A549 (cell line): ENCODE data around the gene RGP1. TPM values are rescaled to one million over a fixed set of nuclear protein-coding genes. Genes with fewer than 3 reads are reported as not detected.
A peak's percentile ranks its signal among the peaks of the same experiment; 100 is the strongest.

Experiments
- ATAC-seq, 2 experiments: fragments of 200-7000 bp in 1 of 2; fragments of >200 bp in 1 of 2; cut with Nextera tagmentation in 1 of 2; cut with Tn5 transposase in 1 of 2; 3 replicates each; pipeline versions ENCODE4 v1.8.0 to v1.9.1; 2018 to 2020; ENCODE audit warnings: mild to moderate bottlenecking in 1 of 2, moderate library complexity in 1 of 2
- CTCF ChIA-PET: fragments of 300-600 bp; sonication (Branson Sonifier 250); formaldehyde crosslinking; extraction: SDS; loops from one replicate; lab custom pipeline; 2021; ENCODE audit warnings: antibody characterized with exemption, inconsistent platforms; lab: Yijun Ruan, JAX
- POLR2A ChIA-PET: fragments of 350-600 bp; formaldehyde crosslinking; extraction: SDS; loops from one replicate; lab custom pipeline; 2021; ENCODE audit warnings: antibody characterized with exemption, inconsistent platforms; lab: Yijun Ruan, JAX
- DNase-seq, 2 experiments: peaks; one replicate each; pipeline versions ENCODE4 v3.0.0 to v3.0.0-alpha.2; 2011 to 2016; ENCODE audit warnings: low read depth in 1 of 2, low spot score in 1 of 2
- FAIRE-seq: peaks from 2 replicates; lab custom pipeline; 2011; peaks lifted over from hg19 to GRCh38; lab: Jason Lieb, UNC
- H3K27ac ChIP-seq, 2 experiments: fragments of >200 bp; sonication (Bioruptor Twin); formaldehyde crosslinking; 3 replicates each; pipeline ENCODE4 v1.5.1; 2016 to 2017
- H3K4me1 ChIP-seq: fragments of >200 bp; sonication (Bioruptor Twin); formaldehyde crosslinking; 3 replicates; pipeline ENCODE4 v1.6.1; 2016
- H3K4me2 ChIP-seq: fragments of >200 bp; sonication (Bioruptor Twin); formaldehyde crosslinking; 3 replicates; pipeline ENCODE4 v1.6.1; 2016
- H3K4me3 ChIP-seq: fragments of >200 bp; sonication (Bioruptor Twin); formaldehyde crosslinking; 3 replicates; pipeline ENCODE4 v1.5.1; 2016
- H3K9me3 ChIP-seq: fragments of >200 bp; sonication (Bioruptor Twin); formaldehyde crosslinking; 3 replicates; pipeline ENCODE4 v1.6.1; 2016
- BHLHE40 ChIP-seq: IDR thresholded peaks from 2 replicates; pipeline ENCODE4 v1.6.1; 2012; ENCODE audit warnings: low read depth, low read length, inconsistent platforms
- EHMT2 ChIP-seq: fragments of 200-600 bp; sonication (generic); IDR thresholded peaks from 2 replicates; pipeline ENCODE4 v1.6.1; 2016; ENCODE audit warnings: antibody characterized with exemption, low read depth, mild to moderate bottlenecking, moderate library complexity
- FOSL2 ChIP-seq, 2 experiments: fragments of 450-650 bp in 1 of 2; fragments of >200 bp in 1 of 2; sonication (Bioruptor Twin) in 1 of 2; formaldehyde crosslinking; IDR thresholded peaks; 2 replicates each; pipeline versions ENCODE4 v1.5.0 to v1.6.1; 2016 to 2020; ENCODE audit warnings: mild to moderate bottlenecking in 1 of 2, moderate library complexity in 1 of 2
- HOXB5 ChIP-seq: fragments of 250-450 bp; sonication (Bioruptor Pico); IDR thresholded peaks from 2 replicates; pipeline ENCODE4 v1.5.0; 2020; ENCODE audit warnings: mild to moderate bottlenecking, moderate library complexity
- JUN ChIP-seq, 2 experiments: fragments of >200 bp; sonication (Bioruptor Twin); formaldehyde crosslinking; IDR thresholded peaks; 2 replicates in 1 of 2; 3 replicates in 1 of 2; pipeline ENCODE4 v1.6.1; 2016 to 2017
- KDM1A ChIP-seq: fragments of 200-600 bp; sonication (generic); IDR thresholded peaks from 2 replicates; pipeline ENCODE4 v1.6.1; 2016; ENCODE audit warnings: low read depth, mild to moderate bottlenecking
- KDM5A ChIP-seq: fragments of 200-600 bp; sonication (generic); IDR thresholded peaks from 2 replicates; pipeline ENCODE4 v1.6.1; 2016; ENCODE audit warnings: antibody characterized with exemption, mild to moderate bottlenecking
- MAFK ChIP-seq: fragments of 450-650 bp; IDR thresholded peaks from 2 replicates; pipeline ENCODE4 v1.6.1; 2014; ENCODE audit not compliant: partially characterized antibody
- NFE2L2 ChIP-seq: fragments of 150-350 bp; conservative IDR thresholded peaks from 2 replicates; pipeline ENCODE4 v1.6.1; 2014; ENCODE audit warnings: low read length
- RAD21 ChIP-seq, 2 experiments: fragments of >200 bp in 1 of 2; sonication (Bioruptor Twin) in 1 of 2; formaldehyde crosslinking in 1 of 2; IDR thresholded peaks in 1 of 2; conservative IDR thresholded peaks in 1 of 2; 2 replicates in 1 of 2; 3 replicates in 1 of 2; pipeline ENCODE4 v1.6.1; 2012 to 2018; ENCODE audit warnings: inconsistent platforms in 1 of 2
- RNF2 ChIP-seq: fragments of 200-600 bp; sonication (generic); IDR thresholded peaks from 2 replicates; pipeline ENCODE4 v1.6.1; 2016; ENCODE audit warnings: low read depth, mild to moderate bottlenecking, antibody characterized with exemption, moderate library complexity, borderline replicate concordance
- SREBF2 ChIP-seq: fragments of 450-650 bp; IDR thresholded peaks from 2 replicates; pipeline ENCODE4 v1.6.1; 2014; ENCODE audit warnings: mild to moderate bottlenecking, moderate library complexity
- WGBS: methylation state at CpG from one replicate; pipeline ENCODE4 v1.1.6; 2017; ENCODE audit errors: missing lambda C conversion rate; 5-methylcytosine and 5-hydroxymethylcytosine counted together
- polyA plus RNA-seq, 4 experiments: library from polyadenylated mRNA; depleted of rRNA in 3 of 4; stranded (reverse); fragments of >200 nt; fragmentation: RNase III in 1 of 4; extraction: RNeasy Plus Mini Kit Qiagen cat#74134 plus additional on column Dnase treatment in 1 of 4; gene quantifications; 2 replicates in 3 of 4; 3 replicates in 1 of 4; pipeline ENCODE4 v1.2.3, GENCODE V29; 2011 to 2017
- TF ChIP-seq, protein P1 (sequence below): fragments of 450-650 bp; IDR thresholded peaks from 2 replicates; pipeline ENCODE4 v1.6.1; 2014; ENCODE audit warnings: antibody characterized with exemption
- TF ChIP-seq, protein P2 (sequence below): fragments of 200-600 bp; sonication (generic); IDR thresholded peaks from 2 replicates; pipeline ENCODE4 v1.6.1; 2016; ENCODE audit warnings: antibody characterized with exemption, mild to moderate bottlenecking, moderate library complexity
- TF ChIP-seq, protein P3 (sequence below): fragments of >200 bp; sonication (Bioruptor Twin); formaldehyde crosslinking; IDR thresholded peaks from 3 replicates; pipeline ENCODE4 v1.5.1; 2016

The RGP1 gene
- polyA plus RNA-seq, 2 of the 4 experiments (the other 2 are of a cell fraction): 16.1 to 16.6 TPM

DNA sequence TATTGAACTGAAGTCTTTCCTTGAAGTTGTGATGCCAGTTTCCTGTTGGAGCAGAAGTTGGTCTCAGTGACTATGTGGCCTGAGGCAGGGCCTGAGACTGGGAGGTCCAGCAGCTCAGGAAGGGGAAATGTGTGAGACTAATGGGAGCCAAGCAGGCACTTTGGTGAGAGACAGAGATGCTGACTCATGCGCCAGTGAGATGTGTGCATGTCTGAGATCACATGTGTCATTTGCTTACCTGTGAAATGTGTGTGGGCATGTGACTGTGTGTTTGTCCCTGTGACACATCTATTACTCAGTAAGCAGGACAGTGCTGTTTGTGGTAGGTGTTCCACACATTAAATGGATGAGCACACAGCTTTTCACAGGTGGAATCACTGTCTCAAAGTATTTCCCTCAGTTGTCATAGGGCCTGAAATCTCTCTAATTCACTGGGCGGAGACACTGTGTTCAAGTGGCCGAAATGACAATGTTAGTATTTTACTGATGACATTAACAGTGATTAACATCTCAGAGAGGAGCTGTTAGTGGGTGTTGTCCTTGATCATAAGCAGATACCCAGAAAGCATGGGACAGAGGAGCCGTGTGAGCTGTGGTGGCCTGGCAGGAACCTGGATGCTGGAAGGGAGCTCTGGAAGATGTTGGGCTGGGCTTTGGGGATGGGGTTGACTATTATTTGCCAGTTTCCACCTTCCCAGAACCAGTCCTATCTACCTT is 49.7 kb downstream of the RGP1 start:
- POLR2A ChIA-PET: interaction anchor here (0.6 to 1.2 kb wide), 3 partner anchors 16 to 945 kb away, joined by 4 to 5 read pairs (median 5); partner anchors contain the start of gene HINT2
- peaks cover 33% of the 10 kb centered on the region for H3K4me1 ChIP-seq
- 90% methylated on average over 4 of the region's 4 CpGs for WGBS
- TF ChIP-seq NFE2L2: peak; percentile 32; the same call in 1 of the 2 replicates
- TF ChIP-seq, protein P1, sequence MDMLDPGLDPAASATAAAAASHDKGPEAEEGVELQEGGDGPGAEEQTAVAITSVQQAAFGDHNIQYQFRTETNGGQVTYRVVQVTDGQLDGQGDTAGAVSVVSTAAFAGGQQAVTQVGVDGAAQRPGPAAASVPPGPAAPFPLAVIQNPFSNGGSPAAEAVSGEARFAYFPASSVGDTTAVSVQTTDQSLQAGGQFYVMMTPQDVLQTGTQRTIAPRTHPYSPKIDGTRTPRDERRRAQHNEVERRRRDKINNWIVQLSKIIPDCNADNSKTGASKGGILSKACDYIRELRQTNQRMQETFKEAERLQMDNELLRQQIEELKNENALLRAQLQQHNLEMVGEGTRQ: peak; percentile 68
- peak; percentile 73 for TF ChIP-seq MAFK
- TF ChIP-seq EHMT2: no peak
- TF ChIP-seq FOSL2 (IDR thresholded peaks at IDR 0.05): no peak
- peak; percentile 30; the same call in 1 of the 2 replicates for TF ChIP-seq FOSL2 (CRISPR knock-in tag; IDR thresholded peaks at IDR 0.05)
- TF ChIP-seq, all 56 proteins: peak for 4
- Histone ChIP-seq H3K27ac (peak overlapping the region; percentile 8 to 18; a peak in 3 of 6 replicates), H3K9me3 (no peaks in the 10 kb centered on the region), H3K4me3 (no peak overlapping the region), H3K4me2 (peak overlapping the region; percentile 22; the same call in 1 of the 3 replicates)
- CTCF ChIA-PET: interaction anchor here (0.7 to 9.8 kb wide), 6 partner anchors 10 to 147 kb away, joined by 3 to 91 read pairs (median 4); partner anchors contain the start of gene SPAG8
- no peak for FAIRE-seq
- DNase-seq: peak in 1 of 2 experiments; percentile 54
- peak; percentile 46 to 63; a peak in 5 of 6 replicates for ATAC-seq

DNA sequence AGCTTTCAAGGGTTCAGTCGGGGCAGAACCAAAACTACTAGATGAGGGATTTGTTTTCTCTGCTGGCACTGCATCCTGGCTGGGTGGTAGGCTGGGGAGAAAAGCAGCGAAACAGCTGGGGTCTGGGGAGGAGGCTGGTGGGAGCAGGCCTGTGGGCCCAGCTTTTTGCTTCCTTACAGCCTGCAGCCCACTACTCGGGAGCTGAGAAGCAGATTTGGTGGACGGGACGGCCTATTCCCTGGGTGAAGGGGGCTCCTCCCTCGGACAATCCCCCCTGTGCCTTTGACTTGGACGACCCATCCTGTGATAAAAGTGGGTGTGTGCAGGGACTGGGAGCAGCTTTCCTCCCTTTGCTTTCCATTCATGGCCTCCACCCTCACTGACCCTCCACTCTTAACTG is 51.4 kb downstream of the RGP1 start:
- POLR2A ChIA-PET: no interaction called here

DNA sequence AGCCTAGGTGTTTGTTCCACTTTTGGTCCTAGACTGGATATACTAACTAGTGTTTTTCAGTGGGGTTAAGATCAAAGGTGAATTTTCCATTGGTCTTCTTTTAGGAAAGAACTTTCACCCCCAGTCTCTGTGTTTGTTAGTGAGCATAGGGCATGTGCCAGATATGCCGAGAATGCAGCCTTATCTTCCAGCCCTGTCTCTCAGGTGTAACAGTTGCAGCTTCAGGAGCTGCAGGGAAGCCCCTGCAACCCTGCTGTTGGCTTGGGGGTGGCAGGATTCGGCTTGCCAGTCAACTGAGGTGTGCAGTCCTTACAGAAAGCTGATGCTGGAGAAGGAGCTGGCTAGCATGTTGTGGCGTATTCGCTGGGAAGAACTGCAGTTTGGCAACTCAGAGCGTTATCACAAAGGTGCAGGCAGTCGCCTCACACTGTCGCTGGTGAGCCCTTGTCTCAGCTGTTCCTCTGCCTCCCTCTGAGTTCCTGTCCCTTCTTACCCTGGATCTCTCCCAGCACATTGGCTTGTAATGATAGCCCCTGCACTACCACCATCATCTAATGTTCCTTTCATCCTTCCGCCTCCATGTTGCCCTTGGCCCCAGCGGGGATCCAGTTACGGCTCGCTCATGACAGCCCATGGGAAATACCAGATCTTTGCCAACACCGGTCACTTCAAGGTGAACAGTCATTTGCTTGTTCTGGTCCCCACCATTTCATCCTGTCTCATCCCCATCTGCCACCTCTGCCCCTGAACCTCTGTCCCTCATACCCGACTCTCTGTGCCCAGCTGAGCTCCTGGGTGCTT is 52.4 kb downstream of the RGP1 start:
- FAIRE-seq: no peak
- ChIA-PET POLR2A (no interaction called here), CTCF (interaction anchor here (1.4 to 9.8 kb wide), 5 partner anchors 10 to 81 kb away, joined by 3 to 91 read pairs (median 5); partner anchors contain the start of gene SPAG8)
- ATAC-seq: no peak
- WGBS: 94% methylated on average over 13 of the region's 13 CpGs
- no peak for DNase-seq
- H3K9me3 ChIP-seq: no peaks in the 10 kb centered on the region
- no peak overlapping the region for H3K4me3 ChIP-seq
- TF ChIP-seq, protein P2, sequence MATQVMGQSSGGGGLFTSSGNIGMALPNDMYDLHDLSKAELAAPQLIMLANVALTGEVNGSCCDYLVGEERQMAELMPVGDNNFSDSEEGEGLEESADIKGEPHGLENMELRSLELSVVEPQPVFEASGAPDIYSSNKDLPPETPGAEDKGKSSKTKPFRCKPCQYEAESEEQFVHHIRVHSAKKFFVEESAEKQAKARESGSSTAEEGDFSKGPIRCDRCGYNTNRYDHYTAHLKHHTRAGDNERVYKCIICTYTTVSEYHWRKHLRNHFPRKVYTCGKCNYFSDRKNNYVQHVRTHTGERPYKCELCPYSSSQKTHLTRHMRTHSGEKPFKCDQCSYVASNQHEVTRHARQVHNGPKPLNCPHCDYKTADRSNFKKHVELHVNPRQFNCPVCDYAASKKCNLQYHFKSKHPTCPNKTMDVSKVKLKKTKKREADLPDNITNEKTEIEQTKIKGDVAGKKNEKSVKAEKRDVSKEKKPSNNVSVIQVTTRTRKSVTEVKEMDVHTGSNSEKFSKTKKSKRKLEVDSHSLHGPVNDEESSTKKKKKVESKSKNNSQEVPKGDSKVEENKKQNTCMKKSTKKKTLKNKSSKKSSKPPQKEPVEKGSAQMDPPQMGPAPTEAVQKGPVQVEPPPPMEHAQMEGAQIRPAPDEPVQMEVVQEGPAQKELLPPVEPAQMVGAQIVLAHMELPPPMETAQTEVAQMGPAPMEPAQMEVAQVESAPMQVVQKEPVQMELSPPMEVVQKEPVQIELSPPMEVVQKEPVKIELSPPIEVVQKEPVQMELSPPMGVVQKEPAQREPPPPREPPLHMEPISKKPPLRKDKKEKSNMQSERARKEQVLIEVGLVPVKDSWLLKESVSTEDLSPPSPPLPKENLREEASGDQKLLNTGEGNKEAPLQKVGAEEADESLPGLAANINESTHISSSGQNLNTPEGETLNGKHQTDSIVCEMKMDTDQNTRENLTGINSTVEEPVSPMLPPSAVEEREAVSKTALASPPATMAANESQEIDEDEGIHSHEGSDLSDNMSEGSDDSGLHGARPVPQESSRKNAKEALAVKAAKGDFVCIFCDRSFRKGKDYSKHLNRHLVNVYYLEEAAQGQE: no peak
- no peak for TF ChIP-seq BHLHE40
- TF ChIP-seq, protein P3, sequence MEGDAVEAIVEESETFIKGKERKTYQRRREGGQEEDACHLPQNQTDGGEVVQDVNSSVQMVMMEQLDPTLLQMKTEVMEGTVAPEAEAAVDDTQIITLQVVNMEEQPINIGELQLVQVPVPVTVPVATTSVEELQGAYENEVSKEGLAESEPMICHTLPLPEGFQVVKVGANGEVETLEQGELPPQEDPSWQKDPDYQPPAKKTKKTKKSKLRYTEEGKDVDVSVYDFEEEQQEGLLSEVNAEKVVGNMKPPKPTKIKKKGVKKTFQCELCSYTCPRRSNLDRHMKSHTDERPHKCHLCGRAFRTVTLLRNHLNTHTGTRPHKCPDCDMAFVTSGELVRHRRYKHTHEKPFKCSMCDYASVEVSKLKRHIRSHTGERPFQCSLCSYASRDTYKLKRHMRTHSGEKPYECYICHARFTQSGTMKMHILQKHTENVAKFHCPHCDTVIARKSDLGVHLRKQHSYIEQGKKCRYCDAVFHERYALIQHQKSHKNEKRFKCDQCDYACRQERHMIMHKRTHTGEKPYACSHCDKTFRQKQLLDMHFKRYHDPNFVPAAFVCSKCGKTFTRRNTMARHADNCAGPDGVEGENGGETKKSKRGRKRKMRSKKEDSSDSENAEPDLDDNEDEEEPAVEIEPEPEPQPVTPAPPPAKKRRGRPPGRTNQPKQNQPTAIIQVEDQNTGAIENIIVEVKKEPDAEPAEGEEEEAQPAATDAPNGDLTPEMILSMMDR: no peak
- peaks cover 17% of the 10 kb centered on the region for H3K4me1 ChIP-seq
- H3K27ac ChIP-seq: no peak overlapping the region
- H3K4me2 ChIP-seq: no peak overlapping the region

More for the DNA sequence above, 51.4 kb downstream of the RGP1 start:
- no peaks in the 10 kb centered on the region for H3K9me3 ChIP-seq
- H3K4me1 ChIP-seq: peaks cover 25% of the 10 kb centered on the region
- H3K4me2 ChIP-seq: no peak overlapping the region
- CTCF ChIA-PET: interaction anchor here (0.8 to 9.8 kb wide), 6 partner anchors 9 to 82 kb away, joined by 3 to 91 read pairs (median 4); partner anchors contain the start of genes HINT2 and SPAG8
- DNase-seq: no peak
- H3K4me3 ChIP-seq: no peak overlapping the region
- 79% methylated on average over 7 of the region's 7 CpGs for WGBS
- no peak overlapping the region for H3K27ac ChIP-seq
- FAIRE-seq: no peak
- no peak for ATAC-seq
- TF ChIP-seq SREBF2 (no peak), JUN (IDR thresholded peaks at IDR 0.05) (no peak), HOXB5 (CRISPR knock-in tag) (no peak), KDM1A (no peak), KDM5A (no peak), RAD21 (conservative IDR thresholded peaks at IDR 0.05 in 1 of 2, IDR thresholded peaks at IDR 0.05 in 1 of 2) (no peak), RNF2 (no peak)
- TF ChIP-seq, protein P1: no peak
- TF ChIP-seq, all 56 proteins: peak for 0
